Loucy (cell line): ENCODE data around the gene PIK3CD.

Experiments used
- H2AFZ ChIP-seq: fragments of 200-600 bp; sonication (generic); 2 replicates; pipeline ENCODE4 v1.6.0; 2016; ENCODE audit warnings: antibody characterized with exemption, mild to moderate bottlenecking, low read length, moderate library complexity
- H3F3A ChIP-seq: fragments of 200-600 bp; 2 replicates; pipeline ENCODE4 v1.6.0; 2016; ENCODE audit warnings: antibody characterized with exemption, low read depth, mild to moderate bottlenecking
- H3K27me3 ChIP-seq: fragments of 200-600 bp; sonication (generic); 2 replicates; pipeline ENCODE4 v1.6.1; 2014; ENCODE audit warnings: low read length, mild to moderate bottlenecking; ENCODE audit not compliant: insufficient read depth, poor library complexity, severe bottlenecking
- H3K36me3 ChIP-seq: fragments of 200-600 bp; sonication (generic); 2 replicates; pipeline ENCODE4 v1.6.1; 2016; ENCODE audit warnings: low read length; ENCODE audit not compliant: insufficient read depth
- H3K4me1 ChIP-seq: fragments of 200-600 bp; sonication (generic); 2 replicates; pipeline ENCODE4 v1.5.1; 2014; ENCODE audit warnings: low read length, mild to moderate bottlenecking; ENCODE audit not compliant: insufficient read depth, poor library complexity, severe bottlenecking
- H3K4me2 ChIP-seq: fragments of 200-600 bp; sonication (generic); 2 replicates; pipeline ENCODE4 v1.6.0; 2014; ENCODE audit warnings: antibody characterized with exemption, low read length, low read depth, mild to moderate bottlenecking; ENCODE audit not compliant: poor library complexity, severe bottlenecking
- H3K4me3 ChIP-seq: fragments of 200-600 bp; sonication (generic); 2 replicates; pipeline ENCODE4 v1.5.1; 2014; ENCODE audit warnings: low read length, mild to moderate bottlenecking, mixed read lengths; ENCODE audit not compliant: poor library complexity, severe bottlenecking
- H3K79me2 ChIP-seq: fragments of 200-600 bp; sonication (generic); 2 replicates; pipeline ENCODE4 v1.6.1; 2014; ENCODE audit warnings: low read length; ENCODE audit not compliant: insufficient read depth
- H3K9ac ChIP-seq: fragments of 200-600 bp; sonication (generic); 2 replicates; pipeline ENCODE4 v1.6.0; 2014; ENCODE audit warnings: mild to moderate bottlenecking, low read depth, low read length, moderate library complexity; ENCODE audit not compliant: poor library complexity, severe bottlenecking
- H3K9me2 ChIP-seq: fragments of 200-600 bp; sonication (generic); replicated peaks from 2 replicates; pipeline ENCODE4 v1.6.1; 2016; ENCODE audit warnings: low read depth, low read length, mixed read lengths
- H3K9me3 ChIP-seq: fragments of 200-600 bp; sonication (generic); 2 replicates; pipeline ENCODE4 v1.6.1; 2014; ENCODE audit warnings: mild to moderate bottlenecking, antibody characterized with exemption, low read length, low read depth; ENCODE audit not compliant: insufficient read depth
- H4K20me1 ChIP-seq: fragments of 200-600 bp; sonication (generic); 2 replicates; pipeline ENCODE4 v1.6.0; 2014; ENCODE audit warnings: antibody characterized with exemption, low read length, mild to moderate bottlenecking; ENCODE audit not compliant: insufficient read depth, poor library complexity, severe bottlenecking
- CTCF ChIP-seq: fragments of 200-600 bp; sonication (generic); conservative IDR thresholded peaks from 2 replicates; pipeline ENCODE4 v1.5.1; 2014; ENCODE audit warnings: mild to moderate bottlenecking, antibody characterized with exemption, low read length
- EZH2phosphoT487 ChIP-seq: fragments of 200-600 bp; IDR thresholded peaks from 2 replicates; pipeline ENCODE4 v1.6.1; 2018; ENCODE audit warnings: antibody characterized with exemption, mild to moderate bottlenecking, moderate library complexity, borderline replicate concordance

PIK3CD gene

DNA sequence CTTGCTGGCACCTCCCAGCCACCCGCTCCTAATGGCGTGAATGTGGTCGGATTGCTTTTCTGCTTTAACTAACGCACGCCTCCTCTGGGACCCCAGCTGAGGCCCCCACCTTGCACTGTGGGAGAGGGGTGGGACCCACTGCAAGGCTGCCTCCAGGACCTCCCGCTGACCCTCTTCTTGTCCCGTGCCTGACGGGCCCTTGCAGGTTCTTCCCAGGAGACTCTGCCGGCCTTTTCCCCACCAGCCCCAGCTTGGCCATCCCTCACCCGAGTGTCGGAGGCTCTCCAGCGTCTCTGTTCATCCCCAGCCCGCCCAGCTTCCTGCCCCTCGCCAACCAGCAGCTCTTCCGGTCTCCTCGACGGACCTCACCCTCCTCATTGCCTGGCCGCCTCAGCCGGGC, 44.2 kb upstream of the PIK3CD start:
- Histone ChIP-seq H3K79me2 (no peaks in the 10 kb centered on the region), H3K9ac (no peak overlapping the region), H3K4me3 (no peak overlapping the region), H3K9me2 (no peaks in the 10 kb centered on the region), H3K27me3 (no peaks in the 10 kb centered on the region), H4K20me1 (no peaks in the 10 kb centered on the region), H3K36me3 (peaks cover 71% of the 10 kb centered on the region; the same call in 1 of the 2 replicates), H3K4me2 (no peak overlapping the region), H2AFZ (no peak overlapping the region), H3K9me3 (no peaks in the 10 kb centered on the region), H3K4me1 (no peaks in the 10 kb centered on the region), H3F3A (no peaks in the 10 kb centered on the region)
- TF ChIP-seq EZH2phosphoT487: no peak
- TF ChIP-seq CTCF: no peak

- no peak for TF ChIP-seq CTCF
- TF ChIP-seq EZH2phosphoT487: no peak
- Histone ChIP-seq H3K79me2 (no peaks in the 10 kb centered on the region), H3K27me3 (no peaks in the 10 kb centered on the region), H3K9me3 (no peaks in the 10 kb centered on the region), H3F3A (no peaks in the 10 kb centered on the region), H3K4me1 (no peaks in the 10 kb centered on the region), H2AFZ (no peak overlapping the region), H3K4me2 (no peak overlapping the region), H4K20me1 (no peaks in the 10 kb centered on the region), H3K36me3 (peaks cover 58% of the 10 kb centered on the region; the same call in 1 of the 2 replicates), H3K4me3 (no peak overlapping the region), H3K9me2 (no peaks in the 10 kb centered on the region), H3K9ac (no peak overlapping the region)
Observed at GRCh38 chr1:9609998-9610397, 41.5 kb upstream of the PIK3CD start.

- peaks cover 52% of the 10 kb centered on the region; the same call in 1 of the 2 replicates for H3K36me3 ChIP-seq
Observed at GRCh38 chr1:9610548-9610947, 41.0 kb upstream of the PIK3CD start.

More at GRCh38 chr1:9610548-9610947, 41.0 kb upstream of the PIK3CD start:
- H4K20me1 ChIP-seq: no peaks in the 10 kb centered on the region
- no peaks in the 10 kb centered on the region for H3F3A ChIP-seq
- no peak overlapping the region for H2AFZ ChIP-seq
- no peak overlapping the region for H3K9ac ChIP-seq
- H3K9me3 ChIP-seq: no peaks in the 10 kb centered on the region
- H3K4me1 ChIP-seq: no peaks in the 10 kb centered on the region
- H3K4me3 ChIP-seq: no peak overlapping the region
- H3K9me2 ChIP-seq: no peaks in the 10 kb centered on the region
- H3K27me3 ChIP-seq: no peaks in the 10 kb centered on the region
- H3K4me2 ChIP-seq: no peak overlapping the region
- H3K79me2 ChIP-seq: no peaks in the 10 kb centered on the region
- no peak for TF ChIP-seq EZH2phosphoT487
- no peak for TF ChIP-seq CTCF
